Panc1 (cell line): ENCODE measurements around the gene TMEM187. TPM values are rescaled to one million over a fixed set of nuclear protein-coding genes. Genes with fewer than 3 reads are reported as not detected.

Experiments
- ATAC-seq: fragments of 200-7000 bp; cut with Tn5 transposase; 2 replicates; pipeline ENCODE4 v1.9.1; 2020; ENCODE audit warnings: mild to moderate bottlenecking, moderate library complexity
- BruUV-seq: library from RNA; stranded (reverse); fragments of 400-500 nt; replicated peaks from 2 replicates; lab custom pipeline; 2021; lab: Mats Ljungman, UMichigan
- CTCF ChIA-PET: fragments of 300-600 bp; sonication (Branson Sonifier 250); formaldehyde crosslinking; loops from one replicate; lab custom pipeline; 2022; ENCODE audit warnings: antibody characterized with exemption; lab: Charles Lee
- POLR2A ChIA-PET: fragments of 300-600 bp; sonication (Branson Sonifier 250); formaldehyde crosslinking; loops from one replicate; lab custom pipeline; 2022; ENCODE audit warnings: antibody characterized with exemption; lab: Charles Lee
- DNase-seq: peaks from one replicate; pipeline ENCODE4 v3.0.0-alpha.2; 2010; ENCODE audit warnings: low read depth, low spot score
- H3K27ac ChIP-seq: 2 replicates; pipeline ENCODE4 v1.5.1; 2011; ENCODE audit warnings: mild to moderate bottlenecking, low read length, inconsistent platforms
- H3K27me3 ChIP-seq: fragments of 200-500 bp; sonication (Bioruptor generic); 2 replicates; pipeline ENCODE4 v1.6.0; 2014; ENCODE audit warnings: low read length, inconsistent platforms; ENCODE audit not compliant: control insufficient read depth, insufficient read depth
- H3K36me3 ChIP-seq: fragments of 200-500 bp; sonication (Bioruptor generic); 2 replicates; pipeline ENCODE4 v1.5.1; 2014; ENCODE audit warnings: inconsistent platforms, mild to moderate bottlenecking, low read length, moderate library complexity; ENCODE audit not compliant: control insufficient read depth, insufficient read depth
- H3K4me1 ChIP-seq: 2 replicates; pipeline ENCODE4 v1.5.1; 2011; ENCODE audit warnings: inconsistent platforms, mild to moderate bottlenecking, low read length, moderate library complexity; ENCODE audit not compliant: control insufficient read depth, insufficient read depth
- H3K4me3 ChIP-seq, 2 experiments: 2 replicates each; pipeline ENCODE4 v1.5.1; 2011 to 2012; ENCODE audit warnings: low read depth in 2 of 2, low read length in 2 of 2, mild to moderate bottlenecking in 2 of 2, inconsistent platforms in 1 of 2, moderate library complexity in 1 of 2
- H3K9me3 ChIP-seq: fragments of 200-500 bp; sonication (Bioruptor generic); 2 replicates; pipeline ENCODE4 v1.5.1; 2014; ENCODE audit warnings: low read depth, mild to moderate bottlenecking, inconsistent platforms, low read length, moderate library complexity; ENCODE audit not compliant: control insufficient read depth, insufficient read depth
- CTCF ChIP-seq: fragments of 450-650 bp; IDR thresholded peaks from 2 replicates; pipeline ENCODE4 v1.5.1; 2017; ENCODE audit warnings: mild to moderate bottlenecking
- POLR2AphosphoS5 ChIP-seq: IDR thresholded peaks from 2 replicates; pipeline ENCODE4 v1.6.1; 2012; ENCODE audit warnings: mild to moderate bottlenecking, low read depth, low read length, moderate library complexity
- REST ChIP-seq, 2 experiments: IDR thresholded peaks; 2 replicates each; pipeline ENCODE4 v1.6.1; 2011 to 2012; ENCODE audit warnings: low read depth in 2 of 2, control low read depth in 1 of 2, low read length in 1 of 2, mild to moderate bottlenecking in 1 of 2, moderate library complexity in 1 of 2; ENCODE audit not compliant: insufficient read depth in 1 of 2
- SIN3A ChIP-seq: IDR thresholded peaks from 2 replicates; pipeline ENCODE4 v1.6.1; 2012; ENCODE audit warnings: low read depth, mild to moderate bottlenecking, low read length, moderate library complexity, borderline replicate concordance; ENCODE audit not compliant: insufficient read depth
- TCF7L2 ChIP-seq: IDR thresholded peaks from 2 replicates; pipeline ENCODE4 v1.6.1; 2011; ENCODE audit warnings: mild to moderate bottlenecking, low read depth, low read length, inconsistent platforms
- in situ Hi-C: cut with HindIII; loops from 2 replicates; pipeline ENCODE4 v1.10.0; 2016; ENCODE audit warnings: low sequenced_read_pairs, low pct_unique_long_range_greater_than_20kb
- intact Hi-C: fragments of 100-400 bp; cut with micrococcal nuclease; formaldehyde crosslinking; loops from one replicate; pipeline ENCODE4 v1.10.0; 2022; ENCODE audit not compliant: unreplicated experiment
- total RNA-seq: library from RNA; stranded (reverse); gene quantifications from one replicate; pipeline ENCODE4 v1.2.1, GENCODE V29; 2021; ENCODE audit not compliant: unreplicated experiment

Gene TMEM187
- total RNA-seq, 1 experiment from 2014 or later = 15.7 TPM

- no TSS peak for BruUV-seq
- no peaks in the 10 kb centered on the region for H3K27me3 ChIP-seq
- POLR2A ChIA-PET = interaction anchor here (0.6 kb wide), 1 partner anchor 11 kb away, joined by 6 read pairs; no protein-coding TSS in a partner anchor
Measured at GRCh38 chrX:154028502-154029184, 56.1 kb downstream of the TMEM187 start.

GRCh38 chrX:154029439-154029838 lies 56.9 kb downstream of the TMEM187 start:
- no peak overlapping the region for H3K4me3 ChIP-seq
- ATAC-seq (no peak; the same call in 1 of the 2 replicates), DNase-seq (no peak)
- H3K9me3 ChIP-seq = no peaks in the 10 kb centered on the region
- CTCF ChIA-PET = no interaction called here
- no TSS peak for BruUV-seq
- in situ Hi-C loops = no loop called here
- no peaks in the 10 kb centered on the region; the same call in 1 of the 2 replicates for H3K36me3 ChIP-seq
- POLR2A ChIA-PET = no interaction called here
- TF ChIP-seq CTCF (no peak), POLR2AphosphoS5 (no peak), TCF7L2 (no peak), SIN3A (no peak), REST (IDR thresholded peaks at IDR 0.05; ENCODE audit: insufficient read depth in 1 of 2, low read depth in 2 of 2, low read length in 1 of 2) (no peak)
- intact Hi-C loops = no loop called here
- H3K4me1 ChIP-seq = no peaks in the 10 kb centered on the region
- no peaks in the 10 kb centered on the region for H3K27me3 ChIP-seq
- no peak overlapping the region for H3K27ac ChIP-seq

More at GRCh38 chrX:154028502-154029184, 56.1 kb downstream of the TMEM187 start:
- CTCF ChIA-PET = interaction anchor here (0.6 to 0.7 kb wide), 2 partner anchors 8 to 343 kb away, joined by 3 read pairs; no protein-coding TSS in a partner anchor
- ATAC-seq (no peak), DNase-seq (no peak)
- H3K4me1 ChIP-seq = no peaks in the 10 kb centered on the region
- no peaks in the 10 kb centered on the region; the same call in 1 of the 2 replicates for H3K36me3 ChIP-seq
- H3K9me3 ChIP-seq = no peaks in the 10 kb centered on the region
- H3K4me3 ChIP-seq = no peak overlapping the region
- H3K27ac ChIP-seq = no peak overlapping the region
- in situ Hi-C loops (no loop called here), intact Hi-C loops (no loop called here)
- no peak for TF ChIP-seq CTCF
- no peak for TF ChIP-seq SIN3A
- TF ChIP-seq TCF7L2 = no peak
